Ascending aorta (tissue), 2 donors: ENCODE measurements around the gene MTMR8. TPM values are rescaled to one million over a fixed set of nuclear protein-coding genes. Genes with fewer than 3 reads are reported as not detected.

Source experiments
- DNase-seq, 2 donors: peaks; one replicate each; pipeline ENCODE4 v3.0.0-alpha.2; 2019; ENCODE audit warnings: low spot score in 2 of 2
- H3K27ac ChIP-seq, 2 donors: fragments of 200-600 bp; sonication (generic); one replicate each; pipeline ENCODE4 v1.5.1; 2016 to 2017; ENCODE audit warnings: mild to moderate bottlenecking in 1 of 2
- H3K27me3 ChIP-seq: fragments of 200-600 bp; sonication (generic); one replicate; pipeline ENCODE4 v1.5.1; 2017
- H3K36me3 ChIP-seq, 2 donors: fragments of 200-600 bp; sonication (generic); one replicate each; pipeline ENCODE4 v1.5.1; 2016
- H3K4me1 ChIP-seq, 2 donors: fragments of 200-600 bp; sonication (generic); one replicate each; pipeline ENCODE4 v1.5.1; 2016 to 2017; ENCODE audit warnings: mild to moderate bottlenecking in 1 of 2
- H3K4me3 ChIP-seq, 2 donors: fragments of 200-600 bp; sonication (generic); one replicate each; pipeline ENCODE4 v1.5.1; 2016 to 2017; ENCODE audit warnings: mild to moderate bottlenecking in 1 of 2
- H3K9me3 ChIP-seq, 2 donors: fragments of 200-600 bp; sonication (generic); one replicate each; pipeline ENCODE4 v1.5.1; 2016
- CTCF ChIP-seq, 3 experiments: fragments of 200-600 bp in 2 of 3; fragments of 450-650 bp in 1 of 3; sonication (generic) in 2 of 3; IDR thresholded peaks; one replicate each; pipeline ENCODE4 v1.5.1; 2016 to 2019; ENCODE audit warnings: antibody characterized with exemption in 3 of 3, mild to moderate bottlenecking in 1 of 3, moderate library complexity in 1 of 3
- intact Hi-C: fragments of 100-400 bp; cut with DNase I; formaldehyde crosslinking; loops from one replicate; pipeline ENCODE4 v1.15.1; 2023
- total RNA-seq: library from RNA; depleted of rRNA; stranded (reverse); fragments of >200 nt; gene quantifications from one replicate; pipeline ENCODE4 v1.1.0, GENCODE V29; 2016

MTMR8 gene
- total RNA-seq, 1 donor from 2014 or later: 0.85 TPM

GRCh38 chrX:64321507-64321906, 73.7 kb downstream of the MTMR8 start:
- Histone ChIP-seq H3K36me3 (peaks cover 13 to 51% of the 10 kb centered on the region in 2 donors), H3K27ac (no peak overlapping the region), H3K27me3 (no peaks in the 10 kb centered on the region), H3K9me3 (peaks cover 4 to 35% of the 10 kb centered on the region in 2 donors), H3K4me3 (no peak overlapping the region), H3K4me1 (no peaks in the 10 kb centered on the region)
- no peak for TF ChIP-seq CTCF (IDR thresholded peaks at IDR 0.05)
- intact Hi-C loops: no loop called here
- no peak for DNase-seq

- H3K27ac ChIP-seq: no peak overlapping the region
- no peaks in the 10 kb centered on the region for H3K36me3 ChIP-seq
- H3K9me3 ChIP-seq: peaks cover 0 to 37% of the 10 kb centered on the region in 2 donors
- intact Hi-C loops: no loop called here
- H3K4me3 ChIP-seq: no peak overlapping the region
- no peak for TF ChIP-seq CTCF (IDR thresholded peaks at IDR 0.05)
- H3K27me3 ChIP-seq: no peaks in the 10 kb centered on the region
- H3K4me1 ChIP-seq: no peaks in the 10 kb centered on the region
- DNase-seq: no peak
Measured at GRCh38 chrX:64313624-64314023, 81.6 kb downstream of the MTMR8 start.

GRCh38 chrX:64306712-64307111, 88.5 kb downstream of the MTMR8 start:
- Histone ChIP-seq H3K27ac (no peak overlapping the region), H3K36me3 (no peaks in the 10 kb centered on the region), H3K27me3 (no peaks in the 10 kb centered on the region), H3K4me1 (no peaks in the 10 kb centered on the region), H3K9me3 (peaks cover 0 to 16% of the 10 kb centered on the region in 2 donors), H3K4me3 (no peak overlapping the region)
- TF ChIP-seq CTCF (IDR thresholded peaks at IDR 0.05): no peak
- DNase-seq: no peak
- intact Hi-C loops: no loop called here

DNA sequence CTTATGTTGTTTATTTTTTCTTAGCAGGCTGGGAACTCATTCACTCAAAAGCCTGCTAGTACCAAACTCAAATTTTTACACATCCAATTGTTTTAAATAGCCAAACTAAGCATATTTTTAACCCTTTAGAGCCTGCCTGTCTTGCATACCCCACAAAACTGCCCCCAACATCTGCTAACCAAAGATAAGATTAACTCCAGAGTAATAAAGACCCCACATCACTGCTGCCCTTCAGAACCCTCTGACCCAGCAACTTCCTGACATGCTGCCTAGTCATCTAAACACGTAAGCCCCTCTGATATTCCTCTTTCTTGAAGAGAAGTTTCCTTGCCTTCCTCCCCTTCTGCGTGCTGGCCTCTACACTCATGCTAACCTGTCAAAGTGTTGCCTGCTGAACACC, 104.1 kb downstream of the MTMR8 start:
- intact Hi-C loops: no loop called here
- no peak for DNase-seq
- Histone ChIP-seq H3K27ac (no peak overlapping the region), H3K4me3 (no peak overlapping the region), H3K4me1 (no peaks in the 10 kb centered on the region), H3K36me3 (no peaks in the 10 kb centered on the region), H3K27me3 (no peaks in the 10 kb centered on the region), H3K9me3 (no peaks in the 10 kb centered on the region)
- no peak for TF ChIP-seq CTCF (IDR thresholded peaks at IDR 0.05)

DNA sequence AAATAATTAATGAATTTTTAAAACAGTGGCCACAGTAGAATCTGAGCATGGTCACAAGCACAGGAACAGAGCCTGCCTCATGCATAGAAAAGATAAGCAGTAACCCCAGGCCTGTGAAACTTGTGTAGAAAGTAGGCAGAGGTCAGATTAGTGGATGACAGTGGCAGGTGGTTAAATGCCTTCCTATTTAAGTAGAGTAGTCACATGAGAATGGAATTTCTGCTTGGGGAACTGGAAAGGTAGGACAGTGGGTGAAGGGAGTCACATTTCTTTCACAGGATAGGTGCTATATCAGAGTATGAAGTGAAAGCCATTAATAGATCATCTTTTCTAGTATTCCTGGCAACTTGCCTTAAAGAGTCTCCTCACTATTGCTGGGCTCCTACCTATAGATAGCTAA, 130.0 kb downstream of the MTMR8 start:
- H3K9me3 ChIP-seq: no peaks in the 10 kb centered on the region
- no peaks in the 10 kb centered on the region for H3K27me3 ChIP-seq
- intact Hi-C loops: no loop called here
- H3K36me3 ChIP-seq: no peaks in the 10 kb centered on the region
- TF ChIP-seq CTCF (IDR thresholded peaks at IDR 0.05): no peak
- H3K4me3 ChIP-seq: no peak overlapping the region
- DNase-seq: no peak
- no peak overlapping the region for H3K27ac ChIP-seq
- no peaks in the 10 kb centered on the region for H3K4me1 ChIP-seq
